ENCODE data around the gene FEV. TPM values are rescaled to one million over a fixed set of nuclear protein-coding genes. Genes with fewer than 3 reads are reported as not detected.
A peak's percentile ranks its signal among the peaks of the same experiment; 100 is the strongest.

Gene FEV
- total RNA-seq, 1 donor from 2014 or later: not detected

DNA sequence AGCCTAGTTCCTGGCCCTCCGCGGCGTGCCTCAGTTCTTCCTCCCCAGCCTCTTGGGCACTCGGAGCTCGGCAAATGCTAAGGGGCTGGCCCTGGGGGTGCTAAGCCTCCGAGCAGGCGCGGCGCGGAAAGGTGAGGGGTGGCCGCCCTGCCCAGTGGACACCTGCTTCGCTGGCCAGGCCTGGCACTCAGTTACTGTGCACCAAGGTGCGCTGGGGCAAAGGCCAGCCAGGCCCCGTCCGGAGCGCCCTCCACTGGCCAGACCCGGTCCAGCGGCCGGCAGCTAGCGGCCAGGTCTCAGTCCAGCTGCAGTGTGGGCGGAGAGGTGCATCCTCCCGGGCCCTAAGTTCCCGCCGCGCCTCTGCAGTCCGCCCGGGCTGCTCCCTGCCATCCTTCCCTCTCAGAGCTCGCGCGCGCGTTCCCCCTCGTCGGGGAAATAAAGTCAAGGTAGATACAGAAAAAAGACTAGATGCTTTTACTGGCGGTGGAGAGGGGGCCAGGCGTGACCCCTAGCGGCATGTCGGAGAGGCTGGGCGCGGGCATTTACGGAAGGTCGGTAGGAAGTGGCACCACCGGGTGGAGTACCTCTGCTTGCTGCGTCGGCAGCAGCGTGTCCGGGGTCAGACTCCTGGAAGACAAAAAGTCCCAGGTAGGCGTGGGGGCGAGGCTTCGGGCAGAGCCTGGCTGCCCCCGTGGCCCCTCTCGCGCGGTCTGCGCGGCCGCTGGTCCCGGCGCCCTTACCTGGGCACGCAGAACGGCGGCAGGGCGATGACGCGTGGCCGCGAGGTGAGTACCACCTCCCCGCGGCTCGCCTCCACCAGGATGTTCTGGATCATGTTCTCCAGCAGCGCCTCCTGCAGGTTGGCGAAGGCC lies 17.6 kb upstream of the FEV start:
- intact Hi-C loops (cut with micrococcal nuclease): loop anchor here (2.0 kb wide), 1 partner anchor 22 kb away; no protein-coding TSS in a partner anchor
- Mint-ChIP-seq H3K4me1 (peaks cover 2% of the 10 kb centered on the region), H3K27me3 (peaks cover 72% of the 10 kb centered on the region), H3K36me3 (ENCODE audit: low read depth) (no peaks in the 10 kb centered on the region), H3K9me3 (no peaks in the 10 kb centered on the region), H3K4me3 (peak overlapping the region; percentile 32), H3K27ac (no peak overlapping the region)
- peak; percentile 81 for DNase-seq

DNA sequence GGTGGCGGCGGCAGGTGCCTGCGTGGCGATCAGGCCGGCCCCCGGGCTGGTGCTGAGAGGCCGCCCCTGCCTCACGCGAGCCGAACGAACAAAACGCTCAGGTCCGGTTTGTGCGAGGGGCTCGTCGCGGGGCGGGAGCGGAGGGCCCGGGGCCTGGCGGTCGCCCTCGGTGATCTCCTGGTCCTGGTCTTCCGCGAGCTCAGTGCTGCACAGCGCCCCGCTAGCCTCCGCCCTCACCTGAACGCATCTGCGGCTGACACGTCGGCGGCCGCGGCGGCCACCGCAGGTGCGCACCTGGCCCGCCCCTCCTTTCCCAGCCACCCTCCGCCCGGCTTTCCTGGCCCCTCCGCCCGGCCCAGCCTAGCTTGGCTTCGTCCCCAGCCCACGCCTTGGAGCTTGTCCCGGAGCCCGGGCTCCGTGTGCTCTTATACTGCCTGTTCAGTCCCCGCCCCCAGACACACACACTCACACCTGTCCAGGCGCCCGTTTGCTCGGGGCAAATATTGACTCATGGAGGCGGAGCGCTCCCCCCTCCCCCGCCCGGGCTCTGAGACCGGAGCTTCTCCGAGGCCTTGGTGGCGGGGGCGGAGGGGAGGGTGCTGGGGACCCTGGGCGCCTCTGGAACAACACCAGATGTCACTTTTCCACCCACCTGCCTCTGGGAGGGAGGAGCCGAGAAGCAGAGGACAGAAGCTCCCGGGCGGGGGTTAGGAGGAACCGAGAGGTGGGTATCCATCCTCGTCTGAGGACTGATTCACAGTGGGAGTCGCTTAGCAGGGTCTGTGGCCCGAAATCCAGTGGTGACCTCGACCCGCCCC lies 16.8 kb upstream of the FEV start:
- no peaks in the 10 kb centered on the region for H3K36me3 Mint-ChIP-seq (ENCODE audit: low read depth)
- peaks cover 2% of the 10 kb centered on the region for H3K4me1 Mint-ChIP-seq
- H3K9me3 Mint-ChIP-seq: no peaks in the 10 kb centered on the region
- no peak overlapping the region for H3K4me3 Mint-ChIP-seq
- no peak for DNase-seq
- peaks cover 74% of the 10 kb centered on the region for H3K27me3 Mint-ChIP-seq
- H3K27ac Mint-ChIP-seq: no peak overlapping the region
- intact Hi-C loops (cut with micrococcal nuclease): loop anchor here (2.0 kb wide), 2 partner anchors 21 to 57 kb away; no protein-coding TSS in a partner anchor

DNA sequence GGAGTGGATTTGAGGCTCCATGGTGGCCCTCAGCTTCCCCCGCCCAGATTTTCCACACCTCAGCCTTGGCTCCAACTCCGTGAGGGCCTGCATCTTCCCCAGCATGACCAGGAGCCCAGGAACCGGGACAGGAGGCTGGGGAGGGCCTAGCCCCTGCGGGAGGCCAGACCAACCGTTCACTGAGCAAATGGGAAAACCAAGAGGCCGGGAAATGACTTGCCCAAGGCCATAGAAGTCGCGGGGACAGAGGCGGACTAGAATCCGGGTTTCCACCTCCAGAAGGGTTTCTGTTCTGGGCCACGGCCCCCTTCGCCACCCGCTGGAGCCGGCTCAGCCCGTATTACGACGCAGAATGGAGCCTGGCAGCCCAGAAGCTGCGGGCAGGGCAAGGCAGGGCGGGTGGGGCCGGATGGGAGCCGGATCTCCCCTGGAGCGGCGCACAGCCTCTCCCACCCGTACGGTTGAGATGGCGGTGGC lies 16.2 kb upstream of the FEV start:
- intact Hi-C loops (cut with micrococcal nuclease): loop anchor here (2.0 kb wide), 1 partner anchor 58 kb away; no protein-coding TSS in a partner anchor
- no peaks in the 10 kb centered on the region for H3K9me3 Mint-ChIP-seq
- no peaks in the 10 kb centered on the region for H3K36me3 Mint-ChIP-seq (ENCODE audit: low read depth)
- no peak overlapping the region for H3K4me3 Mint-ChIP-seq
- H3K27me3 Mint-ChIP-seq: peaks cover 77% of the 10 kb centered on the region
- no peak overlapping the region for H3K27ac Mint-ChIP-seq
- H3K4me1 Mint-ChIP-seq: peaks cover 2% of the 10 kb centered on the region
- DNase-seq: no peak

- intact Hi-C loops (cut with micrococcal nuclease): loop anchor here (2.0 kb wide), 1 partner anchor 58 kb away; no protein-coding TSS in a partner anchor
Measured at GRCh38 chr2:219000569-219000960, 15.6 kb upstream of the FEV start.

DNA sequence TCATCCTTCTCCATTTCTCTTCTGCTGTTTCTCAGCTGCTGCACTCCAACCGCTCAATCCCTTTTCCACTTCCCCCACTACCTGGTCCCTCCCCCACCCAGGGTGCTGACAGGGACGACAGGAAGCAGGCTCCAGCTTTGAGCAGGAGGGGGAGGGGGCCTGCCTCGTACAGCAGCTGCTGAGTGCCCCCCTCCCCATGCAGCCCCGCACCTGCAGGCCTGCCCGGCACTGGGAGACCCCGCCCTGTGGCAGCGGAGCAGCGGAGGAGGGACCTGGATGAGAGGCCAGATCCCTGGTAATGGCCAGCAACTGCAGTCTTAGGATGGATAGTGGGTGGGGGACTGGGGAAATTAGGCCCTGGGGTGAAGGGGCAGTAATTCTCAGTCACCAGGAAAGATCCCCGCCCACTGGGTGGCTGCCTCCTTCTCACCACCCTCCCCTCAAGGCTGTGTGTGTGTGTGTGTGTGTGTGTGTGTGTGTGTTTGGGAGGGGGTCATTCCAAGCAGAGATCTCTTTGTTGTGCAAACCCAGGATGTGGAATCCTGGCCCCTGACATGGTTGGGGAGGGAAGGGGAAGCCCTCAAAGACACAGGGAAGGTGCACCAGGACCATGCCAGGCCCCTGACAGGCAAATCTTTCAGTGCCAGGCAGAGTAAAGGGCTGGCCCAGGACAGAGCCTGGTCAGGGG lies 15.0 kb upstream of the FEV start:
- Mint-ChIP-seq H3K27ac (no peak overlapping the region), H3K36me3 (ENCODE audit: low read depth) (no peaks in the 10 kb centered on the region), H3K4me3 (no peak overlapping the region), H3K4me1 (peaks cover 2% of the 10 kb centered on the region), H3K9me3 (no peaks in the 10 kb centered on the region), H3K27me3 (peaks cover 80% of the 10 kb centered on the region)
- intact Hi-C loops (cut with micrococcal nuclease): loop anchor here (2.0 to 5.0 kb wide), 2 partner anchors 38 to 59 kb away; no protein-coding TSS in a partner anchor
- DNase-seq: no peak

More at GRCh38 chr2:219000569-219000960, 15.6 kb upstream of the FEV start:
- Mint-ChIP-seq H3K36me3 (ENCODE audit: low read depth) (no peaks in the 10 kb centered on the region), H3K9me3 (no peaks in the 10 kb centered on the region), H3K4me3 (no peak overlapping the region), H3K4me1 (peaks cover 2% of the 10 kb centered on the region), H3K27ac (no peak overlapping the region), H3K27me3 (peaks cover 80% of the 10 kb centered on the region)
- DNase-seq: no peak

DNA sequence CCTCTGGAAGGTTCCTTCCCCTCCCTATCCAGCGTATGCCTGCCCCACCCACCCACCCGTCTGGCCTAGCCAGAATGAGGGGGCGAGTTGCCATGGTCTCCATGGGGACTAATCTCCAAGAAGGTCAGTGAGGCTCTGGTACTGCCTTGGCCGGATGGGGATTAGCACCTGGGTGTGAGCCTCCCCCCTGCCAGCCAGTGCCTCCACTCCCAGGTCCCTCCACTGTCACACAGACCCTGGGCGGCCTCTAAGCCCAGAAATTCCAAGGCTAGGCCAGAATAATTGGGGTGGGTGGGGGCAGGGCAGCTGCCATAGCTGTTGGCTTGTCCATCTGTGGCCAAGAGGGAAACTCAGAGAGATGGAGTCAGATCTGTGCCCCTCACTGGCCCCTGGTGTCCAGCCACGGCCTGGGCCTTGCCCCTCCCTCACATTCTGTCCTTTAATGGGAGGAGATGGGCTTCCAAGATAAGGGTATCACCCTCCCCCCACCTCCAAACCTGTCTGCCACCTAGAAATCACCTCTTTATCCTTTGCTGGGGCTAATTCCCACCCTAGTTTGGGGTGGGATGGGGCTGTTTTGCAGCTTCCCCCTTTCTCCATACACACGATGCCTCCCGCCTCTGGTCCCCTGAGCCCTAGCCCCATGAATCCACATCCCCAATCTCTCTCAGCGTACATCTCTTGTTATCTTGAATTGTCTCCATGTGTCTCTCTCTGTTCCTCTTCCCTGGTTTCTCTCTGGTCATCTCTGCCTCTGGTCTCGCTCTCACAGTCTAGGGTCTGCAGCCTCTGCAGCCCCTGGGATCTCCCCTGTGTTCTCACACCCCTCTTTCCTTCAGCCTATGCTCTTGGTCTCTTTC lies 14.3 kb upstream of the FEV start:
- peaks cover 2% of the 10 kb centered on the region for H3K4me1 Mint-ChIP-seq
- H3K9me3 Mint-ChIP-seq: no peaks in the 10 kb centered on the region
- peaks cover 81% of the 10 kb centered on the region for H3K27me3 Mint-ChIP-seq
- intact Hi-C loops (cut with micrococcal nuclease): loop anchor here (5.0 kb wide), 1 partner anchor 37 kb away; no protein-coding TSS in a partner anchor
- no peak for DNase-seq
- H3K4me3 Mint-ChIP-seq: no peak overlapping the region
- H3K27ac Mint-ChIP-seq: no peak overlapping the region
- H3K36me3 Mint-ChIP-seq (ENCODE audit: low read depth): no peaks in the 10 kb centered on the region

DNA sequence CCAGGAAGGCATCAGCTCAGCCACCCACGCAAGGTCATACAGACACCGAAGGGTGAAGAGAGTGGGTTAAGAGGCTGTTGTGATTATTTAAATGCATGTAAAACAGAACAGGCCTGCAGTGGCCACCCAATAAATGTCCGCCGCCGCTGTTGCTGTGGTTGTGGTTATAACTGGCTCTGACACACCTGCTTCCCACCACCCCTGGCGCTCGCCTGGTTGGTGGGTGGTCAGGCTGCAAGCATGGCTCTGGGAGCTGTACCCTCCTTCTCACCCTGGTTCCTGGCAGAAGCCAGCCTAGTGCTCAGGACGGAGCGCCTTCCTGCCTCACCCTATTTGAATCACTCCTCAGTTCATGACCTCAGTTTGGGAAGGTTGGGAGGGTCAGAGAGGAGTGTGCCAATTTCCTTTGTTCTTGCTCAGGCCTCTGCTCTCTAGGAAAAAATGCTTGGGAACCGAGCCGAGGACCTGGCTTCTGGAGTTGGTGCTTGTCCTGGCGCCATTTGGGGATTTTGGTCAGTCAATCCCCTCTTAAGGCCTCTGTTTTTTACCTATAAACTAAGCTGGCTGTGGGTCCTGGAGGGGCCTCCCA lies 13.5 kb upstream of the FEV start:
- Mint-ChIP-seq H3K27me3 (peaks cover 79% of the 10 kb centered on the region), H3K4me1 (peaks cover 5% of the 10 kb centered on the region), H3K9me3 (no peaks in the 10 kb centered on the region), H3K4me3 (no peak overlapping the region), H3K27ac (no peak overlapping the region), H3K36me3 (ENCODE audit: low read depth) (no peaks in the 10 kb centered on the region)
- DNase-seq: no peak
- intact Hi-C loops (cut with micrococcal nuclease): loop anchor here (5.0 kb wide), 1 partner anchor 36 kb away; no protein-coding TSS in a partner anchor

- Mint-ChIP-seq H3K4me1 (peaks cover 5% of the 10 kb centered on the region), H3K27ac (no peak overlapping the region), H3K4me3 (no peak overlapping the region), H3K9me3 (no peaks in the 10 kb centered on the region), H3K27me3 (peaks cover 75% of the 10 kb centered on the region), H3K36me3 (ENCODE audit: low read depth) (no peaks in the 10 kb centered on the region)
- intact Hi-C loops (cut with micrococcal nuclease): loop anchor here (5.0 kb wide), 1 partner anchor 35 kb away; no protein-coding TSS in a partner anchor
- no peak for DNase-seq
Measured at GRCh38 chr2:218997731-218998130, 12.7 kb upstream of the FEV start.

GRCh38 chr2:218996937-218997336 lies 12.0 kb upstream of the FEV start:
- Mint-ChIP-seq H3K27ac (no peak overlapping the region), H3K4me3 (no peak overlapping the region), H3K27me3 (peaks cover 77% of the 10 kb centered on the region), H3K9me3 (no peaks in the 10 kb centered on the region), H3K4me1 (peaks cover 3% of the 10 kb centered on the region), H3K36me3 (ENCODE audit: low read depth) (no peaks in the 10 kb centered on the region)
- no peak for DNase-seq
- intact Hi-C loops (cut with micrococcal nuclease): loop anchor here (1.0 to 5.0 kb wide), 2 partner anchors 17 to 35 kb away; no protein-coding TSS in a partner anchor

DNA sequence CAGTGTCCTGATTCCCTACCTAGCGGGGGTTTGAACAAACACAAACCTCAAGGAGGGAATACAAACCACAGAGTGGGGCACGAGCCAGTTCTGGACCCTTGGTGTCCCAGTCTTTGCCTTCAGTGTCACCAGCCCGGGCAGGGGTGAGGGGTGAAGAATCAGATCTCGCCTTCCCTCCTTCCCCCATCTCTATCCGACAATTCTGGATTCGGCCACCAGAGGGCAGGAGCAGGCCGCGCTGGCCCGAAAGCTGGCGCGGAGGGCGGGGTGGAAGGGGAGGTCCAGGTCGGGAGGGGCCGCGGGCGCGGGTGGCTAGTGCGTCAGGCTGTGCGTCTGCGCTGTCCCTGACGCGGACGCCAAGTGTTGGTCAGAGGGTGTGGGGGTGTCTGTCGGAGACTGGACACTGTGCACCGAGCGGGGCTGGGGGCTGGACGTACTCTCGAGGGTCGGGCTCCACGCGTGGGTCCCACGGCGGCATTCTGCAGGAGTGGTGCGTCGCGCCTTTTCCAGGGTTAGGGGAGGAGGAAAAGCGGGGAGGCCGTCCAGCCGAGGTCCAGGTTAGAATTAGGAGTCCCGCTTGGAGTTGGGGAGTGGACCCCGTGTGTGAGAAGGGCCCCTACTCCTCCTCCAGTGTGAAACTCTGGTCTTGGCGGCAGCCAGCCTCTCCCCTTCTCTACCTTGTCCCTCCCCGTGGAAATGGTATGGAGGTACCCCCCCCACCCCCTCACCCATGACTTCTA lies 11.2 kb upstream of the FEV start:
- intact Hi-C loops (cut with micrococcal nuclease): loop anchor here (1.0 to 5.0 kb wide), 2 partner anchors 16 to 34 kb away; no protein-coding TSS in a partner anchor
- Mint-ChIP-seq H3K36me3 (ENCODE audit: low read depth) (no peaks in the 10 kb centered on the region), H3K4me3 (peak overlapping the region; percentile 34), H3K4me1 (peaks cover 3% of the 10 kb centered on the region), H3K27ac (no peak overlapping the region), H3K27me3 (peaks cover 81% of the 10 kb centered on the region), H3K9me3 (no peaks in the 10 kb centered on the region)
- DNase-seq: peak; percentile 93

DNA sequence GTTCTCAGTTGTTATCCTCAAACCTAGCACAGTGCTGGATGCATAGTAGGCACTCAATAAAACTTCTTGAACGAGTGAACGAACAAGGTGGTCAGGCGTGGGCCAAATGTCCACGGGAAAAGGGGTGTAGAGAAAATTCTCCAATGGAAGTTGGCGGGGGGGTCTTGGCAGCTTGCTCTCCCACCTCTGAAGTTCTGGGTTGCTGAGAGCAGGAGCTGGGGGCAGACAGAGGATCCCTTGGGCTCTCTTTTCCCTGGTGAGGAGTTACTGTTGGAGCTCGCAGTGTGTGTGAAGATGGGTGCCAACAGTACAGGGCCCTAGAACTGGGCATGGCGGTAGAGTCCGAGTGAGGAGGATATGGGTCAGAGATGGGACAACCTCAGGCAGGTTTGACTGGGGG lies 10.6 kb upstream of the FEV start:
- Mint-ChIP-seq H3K27me3 (peaks cover 81% of the 10 kb centered on the region), H3K9me3 (no peaks in the 10 kb centered on the region), H3K27ac (no peak overlapping the region), H3K4me1 (peaks cover 3% of the 10 kb centered on the region), H3K4me3 (no peak overlapping the region), H3K36me3 (ENCODE audit: low read depth) (no peaks in the 10 kb centered on the region)
- no peak for DNase-seq
- intact Hi-C loops (cut with micrococcal nuclease): loop anchor here (5.0 kb wide), 1 partner anchor 33 kb away; no protein-coding TSS in a partner anchor
